CD4-positive, alpha-beta T cell treated with Interleukin-6 at 100 ng/mL for 8 hours (primary cell): ENCODE data around the gene GLUD1.
A peak's percentile ranks its signal among the peaks of the same experiment; 100 is the strongest.
"Not testable (repeated sequence)": the region's sequence is repeated elsewhere in the genome, so short reads cannot be mapped to it uniquely, and the experiment has no call there.

ENCODE experiments used
- DNase-seq: peaks from one replicate; pipeline ENCODE4 v3.0.0-alpha.2; 2020; ENCODE audit warnings: mixed read lengths, low spot score

GLUD1 gene

GRCh38 chr10:87089746-87090145 is 4.9 kb downstream of the GLUD1 start:
- DNase-seq, result no peak

- DNase-seq, result no peak
Measured at GRCh38 chr10:87085537-87085936, 9.1 kb downstream of the GLUD1 start.

GRCh38 chr10:87084291-87084782 is 10.3 kb downstream of the GLUD1 start:
- peak; percentile 15 for DNase-seq

GRCh38 chr10:87083576-87084290 is 10.9 kb downstream of the GLUD1 start:
- peak; percentile 11 for DNase-seq

GRCh38 chr10:87082219-87082618 is 12.4 kb downstream of the GLUD1 start:
- not testable (repeated sequence) for DNase-seq

- not testable (repeated sequence) for DNase-seq
Measured at GRCh38 chr10:87081574-87081973, 13.1 kb downstream of the GLUD1 start.

GRCh38 chr10:87080621-87081020 is 14.0 kb downstream of the GLUD1 start:
- DNase-seq, result not testable (repeated sequence)

- DNase-seq, result no peak
Measured at GRCh38 chr10:87079106-87079836, 15.4 kb downstream of the GLUD1 start.

- not testable (repeated sequence) for DNase-seq
Measured at GRCh38 chr10:87076421-87076820, 18.2 kb downstream of the GLUD1 start.

GRCh38 chr10:87072449-87072848 is 22.2 kb downstream of the GLUD1 start:
- no peak for DNase-seq

GRCh38 chr10:87068281-87068680 is 26.4 kb downstream of the GLUD1 start:
- no peak for DNase-seq

- no peak for DNase-seq
Measured at GRCh38 chr10:87066865-87067264, 27.8 kb downstream of the GLUD1 start.

GRCh38 chr10:87066178-87066577 is 28.5 kb downstream of the GLUD1 start:
- DNase-seq, result no peak

- DNase-seq, result no peak
Measured at GRCh38 chr10:87064651-87065050, 30.0 kb downstream of the GLUD1 start.

- DNase-seq, result no peak
Measured at GRCh38 chr10:87060280-87060928, 34.2 kb downstream of the GLUD1 start.

GRCh38 chr10:87059401-87059800 is 35.2 kb downstream of the GLUD1 start:
- DNase-seq, result no peak

GRCh38 chr10:87058171-87058570 is 36.5 kb downstream of the GLUD1 start:
- DNase-seq, result no peak

GRCh38 chr10:87054373-87055295 is 40.0 kb downstream of the GLUD1 start:
- no peak for DNase-seq

- DNase-seq, result no peak
Measured at GRCh38 chr10:87053577-87054181, 41.0 kb downstream of the GLUD1 start.

GRCh38 chr10:87053111-87053510 is 41.5 kb downstream of the GLUD1 start:
- no peak for DNase-seq

- DNase-seq, result no peak
Measured at GRCh38 chr10:87045434-87045938, 49.2 kb downstream of the GLUD1 start.
